MCF 10A (cell line): Measurements from ENCODE around the gene KLHL5. TPM values are rescaled to one million over a fixed set of nuclear protein-coding genes. Genes with fewer than 3 reads are reported as not detected.
"Not testable (repeated sequence)": the region's sequence is repeated elsewhere in the genome, so short reads cannot be mapped to it uniquely, and the experiment has no call there.

Experiments
- BruUV-seq: library from RNA; stranded (reverse); fragments of 400-500 nt; replicated peaks from 2 replicates; lab custom pipeline; 2021; lab: Mats Ljungman, UMichigan
- CTCF ChIA-PET: fragments of 300-600 bp; sonication (Branson Sonifier 250); formaldehyde crosslinking; extraction: SDS; loops from one replicate; lab custom pipeline; 2021; ENCODE audit warnings: antibody characterized with exemption, inconsistent platforms; lab: Yijun Ruan, JAX
- POLR2A ChIA-PET: fragments of 300-600, 350-650 bp; sonication (Branson Sonifier 250); formaldehyde crosslinking; extraction: SDS; loops from one replicate; lab custom pipeline; 2020; ENCODE audit warnings: antibody characterized with exemption, inconsistent platforms; lab: Yijun Ruan, JAX
- DNase-seq: peaks from one replicate; pipeline ENCODE4 v3.0.0-alpha.2; 2018; ENCODE audit not compliant: unreplicated experiment
- H3K27ac Mint-ChIP-seq: one replicate; pipeline ENCODE4 v1.8.0; 2022; ENCODE audit warnings: mild to moderate bottlenecking, low read depth, mixed read lengths; ENCODE audit not compliant: unreplicated experiment
- H3K27me3 Mint-ChIP-seq: one replicate; pipeline ENCODE4 v1.8.0; 2022; ENCODE audit warnings: mixed read lengths; ENCODE audit not compliant: insufficient read depth, unreplicated experiment
- H3K36me3 Mint-ChIP-seq: one replicate; pipeline ENCODE4 v1.8.0; 2022; ENCODE audit warnings: mild to moderate bottlenecking, moderate library complexity, mixed read lengths; ENCODE audit not compliant: insufficient read depth, unreplicated experiment
- H3K4me1 Mint-ChIP-seq: one replicate; pipeline ENCODE4 v1.8.0; 2022; ENCODE audit warnings: mixed read lengths; ENCODE audit not compliant: insufficient read depth, unreplicated experiment
- H3K4me3 Mint-ChIP-seq: one replicate; pipeline ENCODE4 v1.8.0; 2022; ENCODE audit warnings: mild to moderate bottlenecking, moderate library complexity, mixed read lengths; ENCODE audit not compliant: unreplicated experiment
- H3K9me3 Mint-ChIP-seq: one replicate; pipeline ENCODE4 v1.8.0; 2022; ENCODE audit warnings: mixed read lengths; ENCODE audit not compliant: unreplicated experiment
- CTCF ChIP-seq: fragments of 200-600 bp; IDR thresholded peaks from one replicate; pipeline ENCODE4 v1.8.0; 2022; ENCODE audit warnings: antibody characterized with exemption, mild to moderate bottlenecking; ENCODE audit not compliant: unreplicated experiment
- intact Hi-C: fragments of 100-400 bp; cut with micrococcal nuclease; formaldehyde crosslinking; loops from 2 replicates; pipeline ENCODE4 v1.14.1; 2022
- total RNA-seq: library from RNA; stranded (reverse); gene quantifications from 2 replicates; pipeline ENCODE4 v1.2.3, GENCODE V29; 2022

Gene KLHL5
- total RNA-seq, 1 experiment from 2014 or later = 59.2 TPM

GRCh38 chr4:39025552-39026085 lies 36.4 kb upstream of the KLHL5 start:
- intact Hi-C loops = no loop called here
- ChIA-PET POLR2A (interaction anchor here (1.1 kb wide), 1 partner anchor 21 kb away, joined by 3 read pairs; no protein-coding TSS in a partner anchor), CTCF (interaction anchor here (1.1 kb wide), 1 partner anchor 243 kb away, joined by 3 read pairs; the partner anchor contains the start of gene TLR10)
- H3K36me3 Mint-ChIP-seq = no peaks in the 10 kb centered on the region
- no peak for TF ChIP-seq CTCF
- H3K4me1 Mint-ChIP-seq = peaks cover 17% of the 10 kb centered on the region
- H3K9me3 Mint-ChIP-seq = no peaks in the 10 kb centered on the region
- no peak overlapping the region for H3K4me3 Mint-ChIP-seq
- H3K27ac Mint-ChIP-seq = peak overlapping the region; percentile 54
- peak; percentile 59 for DNase-seq
- no peaks in the 10 kb centered on the region for H3K27me3 Mint-ChIP-seq
- BruUV-seq = no TSS peak

GRCh38 chr4:39026096-39026495 lies 35.9 kb upstream of the KLHL5 start:
- no peak overlapping the region for H3K4me3 Mint-ChIP-seq
- no TSS peak for BruUV-seq
- intact Hi-C loops = no loop called here
- peak overlapping the region; percentile 54 for H3K27ac Mint-ChIP-seq
- no peaks in the 10 kb centered on the region for H3K27me3 Mint-ChIP-seq
- no peak for TF ChIP-seq CTCF
- H3K4me1 Mint-ChIP-seq = peaks cover 17% of the 10 kb centered on the region
- no peak for DNase-seq
- H3K9me3 Mint-ChIP-seq = no peaks in the 10 kb centered on the region
- ChIA-PET CTCF (interaction anchor here (1.1 kb wide), 1 partner anchor 243 kb away, joined by 3 read pairs; the partner anchor contains the start of gene TLR10), POLR2A (no interaction called here)
- no peaks in the 10 kb centered on the region for H3K36me3 Mint-ChIP-seq

- Mint-ChIP-seq H3K4me1 (peaks cover 5% of the 10 kb centered on the region), H3K27me3 (no peaks in the 10 kb centered on the region), H3K36me3 (no peaks in the 10 kb centered on the region), H3K4me3 (peak overlapping the region; percentile 26), H3K27ac (peak overlapping the region; percentile 87), H3K9me3 (no peaks in the 10 kb centered on the region)
- ChIA-PET POLR2A (interaction anchor here (0.6 to 4.4 kb wide), 5 partner anchors 14 to 376 kb away, joined by 3 to 51 read pairs (median 4); partner anchors contain the start of gene KLB), CTCF (interaction anchor here (0.5 to 0.7 kb wide), 2 partner anchors 15 to 150 kb away, joined by 3 to 5 read pairs; no protein-coding TSS in a partner anchor)
- intact Hi-C loops = no loop called here
- DNase-seq = no peak
- TF ChIP-seq CTCF = no peak
- BruUV-seq = no TSS peak
Measured at GRCh38 chr4:39029752-39030694, 32.0 kb upstream of the KLHL5 start.

GRCh38 chr4:39030725-39031124 lies 31.3 kb upstream of the KLHL5 start:
- H3K27ac Mint-ChIP-seq = peak overlapping the region; percentile 87
- H3K9me3 Mint-ChIP-seq = no peaks in the 10 kb centered on the region
- H3K4me3 Mint-ChIP-seq = peak overlapping the region; percentile 26
- CTCF ChIA-PET = interaction anchor here (0.5 kb wide), 1 partner anchor 149 kb away, joined by 3 read pairs; no protein-coding TSS in a partner anchor
- no peak for DNase-seq
- POLR2A ChIA-PET = interaction anchor here (0.6 to 4.4 kb wide), 3 partner anchors 14 to 376 kb away, joined by 4 to 51 read pairs (median 4); partner anchors contain the start of gene KLB
- no TSS peak for BruUV-seq
- H3K4me1 Mint-ChIP-seq = no peaks in the 10 kb centered on the region
- intact Hi-C loops = no loop called here
- TF ChIP-seq CTCF = no peak
- no peaks in the 10 kb centered on the region for H3K36me3 Mint-ChIP-seq
- H3K27me3 Mint-ChIP-seq = no peaks in the 10 kb centered on the region

GRCh38 chr4:39031590-39032020 lies 30.4 kb upstream of the KLHL5 start:
- H3K27ac Mint-ChIP-seq, H3K4me1 Mint-ChIP-seq, BruUV-seq, DNase-seq, CTCF ChIA-PET, H3K9me3 Mint-ChIP-seq, H3K4me3 Mint-ChIP-seq, intact Hi-C loops, H3K27me3 Mint-ChIP-seq, H3K36me3 Mint-ChIP-seq: not testable (repeated sequence)
- POLR2A ChIA-PET = interaction anchor here (1.8 to 4.4 kb wide), 2 partner anchors 13 to 26 kb away, joined by 3 to 51 read pairs; no protein-coding TSS in a partner anchor
